ENCODE data around the gene RYR3.
A peak's percentile ranks its signal among the peaks of the same experiment; 100 is the strongest.

Gene RYR3

GRCh38 chr15:33675246-33675645 lies 364.5 kb downstream of the RYR3 start:
- peak; percentile 46 for DNase-seq (ENCODE audit: low read depth)
- H3K4me3 ChIP-seq (ENCODE audit: low read length), result no peak overlapping the region
- peak; percentile 68 for TF ChIP-seq CTCF (conservative IDR thresholded peaks at IDR 0.05; ENCODE audit: low read length)

GRCh38 chr15:33677238-33677830 lies 366.6 kb downstream of the RYR3 start:
- no peak for DNase-seq (ENCODE audit: low read depth)
- no peak overlapping the region for H3K4me3 ChIP-seq (ENCODE audit: low read length)
- TF ChIP-seq CTCF (conservative IDR thresholded peaks at IDR 0.05; ENCODE audit: low read length), result no peak

- TF ChIP-seq CTCF (conservative IDR thresholded peaks at IDR 0.05; ENCODE audit: low read length), result no peak
- H3K4me3 ChIP-seq (ENCODE audit: low read length), result no peak overlapping the region
- DNase-seq (ENCODE audit: low read depth), result no peak
Measured at GRCh38 chr15:33678176-33678575, 367.4 kb downstream of the RYR3 start.

GRCh38 chr15:33678602-33679001 lies 367.8 kb downstream of the RYR3 start:
- H3K4me3 ChIP-seq (ENCODE audit: low read length), result no peak overlapping the region
- no peak for TF ChIP-seq CTCF (conservative IDR thresholded peaks at IDR 0.05; ENCODE audit: low read length)
- no peak for DNase-seq (ENCODE audit: low read depth)

- no peak for DNase-seq (ENCODE audit: low read depth)
- no peak for TF ChIP-seq CTCF (conservative IDR thresholded peaks at IDR 0.05; ENCODE audit: low read length)
- H3K4me3 ChIP-seq (ENCODE audit: low read length), result no peak overlapping the region
Measured at GRCh38 chr15:33679061-33679460, 368.3 kb downstream of the RYR3 start.

- no peak for TF ChIP-seq CTCF (conservative IDR thresholded peaks at IDR 0.05; ENCODE audit: low read length)
- no peak overlapping the region for H3K4me3 ChIP-seq (ENCODE audit: low read length)
- DNase-seq (ENCODE audit: low read depth), result no peak
Measured at GRCh38 chr15:33680336-33680735, 369.6 kb downstream of the RYR3 start.

GRCh38 chr15:33693166-33693800 lies 382.5 kb downstream of the RYR3 start:
- H3K4me3 ChIP-seq (ENCODE audit: low read length), result no peak overlapping the region
- no peak for DNase-seq (ENCODE audit: low read depth)
- no peak for TF ChIP-seq CTCF (conservative IDR thresholded peaks at IDR 0.05; ENCODE audit: low read length)

All from AG10803 (cell line).